Transverse colon (tissue), 3 donors: ENCODE results near the gene CFAP97D2.

Source experiments
- CTCF ChIP-seq, 5 experiments: fragments of 200-600 bp in 3 of 5; fragments of 450-650 bp in 2 of 5; sonication (generic) in 3 of 5; IDR thresholded peaks; 1 replicate in 2 of 5; 2 replicates in 3 of 5; pipeline ENCODE4 v1.5.1; 2016 to 2017; ENCODE audit warnings: antibody characterized with exemption in 5 of 5, inconsistent platforms in 3 of 5, mild to moderate bottlenecking in 2 of 5, moderate library complexity in 1 of 5
- POLR2A ChIP-seq: fragments of 450-650 bp; IDR thresholded peaks from one replicate; pipeline ENCODE4 v1.6.1; 2016; ENCODE audit warnings: antibody characterized with exemption, mild to moderate bottlenecking, moderate library complexity

- no peak for TF ChIP-seq CTCF (IDR thresholded peaks at IDR 0.05)
- TF ChIP-seq POLR2A: no peak
Measured at GRCh38 chr13:114234266-114234644, 55.2 kb downstream of the CFAP97D2 start.
